CD4-positive, alpha-beta T cell (primary cell): ENCODE results near the gene NUDCD3. TPM values are rescaled to one million over a fixed set of nuclear protein-coding genes. Genes with fewer than 3 reads are reported as not detected.

ENCODE experiments used
- ATAC-seq: fragments of 200-7000 bp; cut with Tn5 transposase; one replicate; pipeline ENCODE4 v1.10.0; 2022; ENCODE audit warnings: mild to moderate bottlenecking; ENCODE audit not compliant: poor library complexity
- CTCF ChIA-PET: fragments of 350-600 bp; sonication (Branson Sonifier 250); formaldehyde crosslinking; loops from one replicate; lab custom pipeline; 2021; ENCODE audit warnings: antibody characterized with exemption, inconsistent platforms; lab: Charles Lee
- POLR2A ChIA-PET: fragments of 350-600 bp; sonication (Branson Sonifier 250); formaldehyde crosslinking; loops from one replicate; lab custom pipeline; 2021; ENCODE audit warnings: antibody characterized with exemption, inconsistent platforms; lab: Charles Lee
- DNase-seq, 14 experiments: peaks; one replicate each; pipeline ENCODE4 v3.0.0-alpha.2; 2013 to 2020; ENCODE audit warnings: mixed read lengths in 2 of 14
- H3K27ac ChIP-seq, 2 donors: one replicate each; pipeline versions ENCODE4 v1.5.1 to v1.7.0; 2013; ENCODE audit warnings: low read length in 2 of 2, low read depth in 1 of 2, mild to moderate bottlenecking in 1 of 2
- H3K27me3 ChIP-seq, 2 experiments: 1 replicate in 1 of 2; 2 replicates in 1 of 2; pipeline versions ENCODE4 v1.6.1 to v1.7.0; 2013; ENCODE audit warnings: low read length in 2 of 2, control low read depth in 1 of 2, mild to moderate bottlenecking in 1 of 2, moderate library complexity in 1 of 2; ENCODE audit not compliant: insufficient read depth in 2 of 2, control insufficient read depth in 1 of 2
- H3K36me3 ChIP-seq: one replicate; pipeline ENCODE4 v1.6.1; 2013; ENCODE audit warnings: low read length, control low read depth; ENCODE audit not compliant: insufficient read depth
- H3K4me1 ChIP-seq: one replicate; pipeline ENCODE4 v1.6.1; 2013; ENCODE audit warnings: low read length, control low read depth; ENCODE audit not compliant: insufficient read depth
- H3K4me3 ChIP-seq: one replicate; pipeline ENCODE4 v1.5.1; 2013; ENCODE audit warnings: mild to moderate bottlenecking, low read length, moderate library complexity
- H3K9me3 ChIP-seq, 2 experiments: 1 replicate in 1 of 2; 2 replicates in 1 of 2; pipeline versions ENCODE4 v1.6.1 to v1.7.0; 2013; ENCODE audit warnings: low read length in 2 of 2, mild to moderate bottlenecking in 2 of 2, control low read depth in 1 of 2, moderate library complexity in 1 of 2; ENCODE audit not compliant: control insufficient read depth in 1 of 2, insufficient read depth in 1 of 2
- H3K27ac Mint-ChIP-seq: one replicate; pipeline ENCODE4 v1.8.0; 2020; ENCODE audit warnings: mixed read lengths
- H3K27me3 Mint-ChIP-seq: one replicate; pipeline ENCODE4 v1.8.0; 2021; ENCODE audit warnings: mixed read lengths
- H3K36me3 Mint-ChIP-seq: one replicate; pipeline ENCODE4 v1.8.0; 2021; ENCODE audit warnings: low read depth, mixed read lengths
- H3K4me1 Mint-ChIP-seq: one replicate; pipeline ENCODE4 v1.8.0; 2021; ENCODE audit warnings: low read depth, mixed read lengths
- H3K4me3 Mint-ChIP-seq: one replicate; pipeline ENCODE4 v1.8.0; 2020; ENCODE audit warnings: mild to moderate bottlenecking, mixed read lengths
- H3K9me3 Mint-ChIP-seq: one replicate; pipeline ENCODE4 v1.8.0; 2020; ENCODE audit warnings: mixed read lengths
- CTCF ChIP-seq: fragments of 200-600 bp; IDR thresholded peaks from one replicate; pipeline ENCODE4 v1.8.0; 2022; ENCODE audit warnings: antibody characterized with exemption, mild to moderate bottlenecking
- intact Hi-C, 2 experiments: fragments of 100-400 bp; cut with DNase I in 1 of 2; cut with micrococcal nuclease in 1 of 2; formaldehyde crosslinking; loops; one replicate each; pipeline versions ENCODE4 v1.15.1 to v1.9.0; 2023 to 2025; cut with DNase I, micrococcal nuclease
- total RNA-seq, 174 experiments: library from RNA in 2 of 174; stranded (reverse) in 2 of 174; gene quantifications; one replicate each; pipeline ENCODE4 v1.2.3 and lab custom pipeline; 2021 to 2026

Gene NUDCD3
- total RNA-seq, 2 experiments from 2014 or later = 56.6 to 60.6 TPM

GRCh38 chr7:44484482-44485313 is 5.8 kb downstream of the NUDCD3 start:
- no peaks in the 10 kb centered on the region for H3K27me3 Mint-ChIP-seq
- Histone ChIP-seq H3K4me3 (no peak overlapping the region), H3K4me1 (peaks cover 44% of the 10 kb centered on the region), H3K27me3 (no peaks in the 10 kb centered on the region), H3K36me3 (peaks cover 60% of the 10 kb centered on the region), H3K27ac (no peak overlapping the region), H3K9me3 (peaks cover 0 to 11% of the 10 kb centered on the region in 2 experiments)
- TF ChIP-seq CTCF = no peak
- H3K36me3 Mint-ChIP-seq = peaks cover 86% of the 10 kb centered on the region
- H3K9me3 Mint-ChIP-seq = peaks cover 6% of the 10 kb centered on the region
- ATAC-seq (no peak), DNase-seq (no peak)
- H3K4me1 Mint-ChIP-seq = peaks cover 93% of the 10 kb centered on the region
- no peak overlapping the region for H3K4me3 Mint-ChIP-seq
- ChIA-PET CTCF (no interaction called here), POLR2A (interaction anchor here (1.3 kb wide), 1 partner anchor 24 kb away, joined by 4 read pairs; no protein-coding TSS in a partner anchor)
- no peak overlapping the region for H3K27ac Mint-ChIP-seq
- intact Hi-C loops = loop anchor here in 1 of 2 experiments (5.0 to 10.0 kb wide), 3 partner anchors 360 to 628 kb away; partner anchors contain the start of genes H2AZ2, POLD2 and TBRG4

- TF ChIP-seq CTCF = no peak
- ATAC-seq (no peak), DNase-seq (no peak)
- intact Hi-C loops = loop anchor here in 1 of 2 experiments (10.0 kb wide), 2 partner anchors 358 to 362 kb away; partner anchors contain the start of genes H2AZ2 and POLD2
- peak overlapping the region; percentile 21 for H3K27ac Mint-ChIP-seq
- CTCF ChIA-PET = no interaction called here
- no peak overlapping the region for H3K4me3 Mint-ChIP-seq
- peaks cover 31% of the 10 kb centered on the region for H3K4me1 ChIP-seq
- POLR2A ChIA-PET = no interaction called here
- peaks cover 86% of the 10 kb centered on the region for H3K4me1 Mint-ChIP-seq
- H3K9me3 ChIP-seq = peaks cover 0 to 11% of the 10 kb centered on the region in 2 experiments
- H3K27me3 Mint-ChIP-seq = no peaks in the 10 kb centered on the region
- H3K36me3 ChIP-seq = peaks cover 77% of the 10 kb centered on the region
- H3K27ac ChIP-seq = no peak overlapping the region
- peaks cover 6% of the 10 kb centered on the region for H3K9me3 Mint-ChIP-seq
- no peaks in the 10 kb centered on the region for H3K27me3 ChIP-seq
- peaks cover 87% of the 10 kb centered on the region for H3K36me3 Mint-ChIP-seq
- no peak overlapping the region for H3K4me3 ChIP-seq
Observed at GRCh38 chr7:44482502-44483485, 7.7 kb downstream of the NUDCD3 start.

GRCh38 chr7:44477938-44478337 is 12.5 kb downstream of the NUDCD3 start:
- ChIA-PET POLR2A (interaction anchor here (0.6 kb wide), 1 partner anchor 45 kb away, joined by 3 read pairs; no protein-coding TSS in a partner anchor), CTCF (interaction anchor here (0.7 to 1.0 kb wide), 3 partner anchors 12 to 237 kb away, joined by 3 to 4 read pairs (median 4); partner anchors contain the start of gene NUDCD3)
- Mint-ChIP-seq H3K9me3 (peaks cover 3% of the 10 kb centered on the region), H3K36me3 (peaks cover 94% of the 10 kb centered on the region), H3K4me3 (no peak overlapping the region), H3K27me3 (no peaks in the 10 kb centered on the region), H3K4me1 (peaks cover 74% of the 10 kb centered on the region), H3K27ac (no peak overlapping the region)
- ATAC-seq = no peak
- Histone ChIP-seq H3K27me3 (no peaks in the 10 kb centered on the region), H3K36me3 (peaks cover 81% of the 10 kb centered on the region), H3K4me1 (peaks cover 8% of the 10 kb centered on the region), H3K9me3 (peaks cover 0 to 2% of the 10 kb centered on the region in 2 experiments), H3K27ac (no peak overlapping the region), H3K4me3 (no peak overlapping the region)
- intact Hi-C loops = loop anchor here (1.0 to 10.0 kb wide), 5 partner anchors 17 to 237 kb away; no protein-coding TSS in a partner anchor
- no peak for DNase-seq
- no peak for TF ChIP-seq CTCF
